Measurements from ENCODE around the gene DDR1. TPM values are rescaled to one million over a fixed set of nuclear protein-coding genes. Genes with fewer than 3 reads are reported as not detected.
"Not testable (repeated sequence)": the region's sequence is repeated elsewhere in the genome, so short reads cannot be mapped to it uniquely, and the experiment has no call there.

DDR1 gene
- total RNA-seq, 1 experiment from 2014 or later, result 80.9 TPM

DNA sequence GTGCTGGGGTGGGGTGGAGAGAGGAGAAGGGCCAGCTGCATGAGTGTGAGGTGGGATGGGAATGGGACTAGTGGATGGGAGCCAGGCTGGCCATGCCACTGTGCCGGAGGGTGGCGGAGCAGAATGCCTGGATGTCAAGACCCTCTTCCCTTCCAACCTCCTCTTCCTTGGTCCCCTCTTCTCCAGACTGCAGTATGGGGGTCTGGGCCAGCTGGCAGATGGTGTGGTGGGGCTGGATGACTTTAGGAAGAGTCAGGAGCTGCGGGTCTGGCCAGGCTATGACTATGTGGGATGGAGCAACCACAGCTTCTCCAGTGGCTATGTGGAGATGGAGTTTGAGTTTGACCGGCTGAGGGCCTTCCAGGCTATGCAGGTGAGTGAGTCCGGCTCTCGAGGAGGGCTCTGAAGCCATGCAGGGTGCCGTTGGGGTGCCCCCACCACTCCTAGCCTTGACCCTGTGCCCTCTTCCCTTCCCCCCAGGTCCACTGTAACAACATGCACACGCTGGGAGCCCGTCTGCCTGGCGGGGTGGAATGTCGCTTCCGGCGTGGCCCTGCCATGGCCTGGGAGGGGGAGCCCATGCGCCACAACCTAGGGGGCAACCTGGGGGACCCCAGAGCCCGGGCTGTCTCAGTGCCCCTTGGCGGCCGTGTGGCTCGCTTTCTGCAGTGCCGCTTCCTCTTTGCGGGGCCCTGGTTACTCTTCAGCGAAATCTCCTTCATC is 7.7 kb downstream of the DDR1 start:
- no peak overlapping the region for H3K4me3 ChIP-seq
- no peaks in the 10 kb centered on the region for H3K9me3 ChIP-seq (replicated peaks)
- no peak for DNase-seq
- peaks cover 16% of the 10 kb centered on the region for H3K4me1 ChIP-seq
- H3K36me3 ChIP-seq, result peaks cover 56% of the 10 kb centered on the region
- no peak overlapping the region for H3K27ac ChIP-seq
- H3K27me3 ChIP-seq, result no peaks in the 10 kb centered on the region

DNA sequence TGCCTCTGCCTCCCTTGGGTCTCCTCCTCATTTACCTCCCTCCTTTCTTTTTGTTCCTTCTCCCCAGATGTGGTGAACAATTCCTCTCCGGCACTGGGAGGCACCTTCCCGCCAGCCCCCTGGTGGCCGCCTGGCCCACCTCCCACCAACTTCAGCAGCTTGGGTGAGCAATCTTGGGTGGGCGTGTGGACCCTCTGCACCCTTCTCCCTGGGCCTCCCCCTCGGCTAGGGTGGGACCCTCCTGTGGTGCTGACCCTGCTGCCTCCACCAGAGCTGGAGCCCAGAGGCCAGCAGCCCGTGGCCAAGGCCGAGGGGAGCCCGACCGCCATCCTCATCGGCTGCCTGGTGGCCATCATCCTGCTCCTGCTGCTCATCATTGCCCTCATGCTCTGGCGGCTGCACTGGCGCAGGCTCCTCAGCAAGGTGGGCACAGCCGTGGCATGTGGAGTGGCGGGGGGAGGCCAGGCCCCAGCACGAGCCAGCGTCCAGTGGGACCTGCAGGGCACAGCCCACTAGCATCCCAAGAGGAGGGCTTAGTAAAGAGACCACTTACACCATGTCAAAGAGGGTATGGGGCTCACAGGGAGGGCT is 8.8 kb downstream of the DDR1 start:
- Histone ChIP-seq H3K4me3 (no peak overlapping the region), H3K4me1 (peaks cover 15% of the 10 kb centered on the region), H3K27ac (no peak overlapping the region), H3K27me3 (no peaks in the 10 kb centered on the region), H3K9me3 (replicated peaks) (no peaks in the 10 kb centered on the region), H3K36me3 (peaks cover 65% of the 10 kb centered on the region)
- DNase-seq, result no peak

DNA sequence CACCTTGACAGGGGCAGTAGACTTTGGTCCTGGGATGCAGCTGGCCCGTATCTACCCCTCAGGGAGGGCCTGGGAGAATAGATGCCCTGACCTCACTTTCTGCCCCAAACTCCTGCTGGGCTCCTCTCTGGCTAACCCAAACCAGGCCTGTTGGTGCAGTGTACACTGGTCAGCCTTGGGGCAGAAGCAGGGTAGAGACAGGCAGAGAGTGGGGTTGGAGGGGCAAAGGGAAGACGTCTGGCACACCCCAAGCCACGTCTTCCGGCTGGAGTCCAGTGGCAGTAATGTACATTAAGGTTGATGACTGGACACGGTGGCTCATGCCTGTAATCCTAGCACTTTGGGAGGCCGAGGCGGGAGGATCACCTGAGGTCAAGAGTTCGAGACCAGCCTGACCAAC is 9.3 kb downstream of the DDR1 start:
- Histone ChIP-seq H3K4me1 (peaks cover 15% of the 10 kb centered on the region), H3K9me3 (replicated peaks) (no peaks in the 10 kb centered on the region), H3K27me3 (no peaks in the 10 kb centered on the region), H3K4me3 (no peak overlapping the region), H3K27ac (no peak overlapping the region), H3K36me3 (peaks cover 68% of the 10 kb centered on the region)
- DNase-seq, result no peak

DNA sequence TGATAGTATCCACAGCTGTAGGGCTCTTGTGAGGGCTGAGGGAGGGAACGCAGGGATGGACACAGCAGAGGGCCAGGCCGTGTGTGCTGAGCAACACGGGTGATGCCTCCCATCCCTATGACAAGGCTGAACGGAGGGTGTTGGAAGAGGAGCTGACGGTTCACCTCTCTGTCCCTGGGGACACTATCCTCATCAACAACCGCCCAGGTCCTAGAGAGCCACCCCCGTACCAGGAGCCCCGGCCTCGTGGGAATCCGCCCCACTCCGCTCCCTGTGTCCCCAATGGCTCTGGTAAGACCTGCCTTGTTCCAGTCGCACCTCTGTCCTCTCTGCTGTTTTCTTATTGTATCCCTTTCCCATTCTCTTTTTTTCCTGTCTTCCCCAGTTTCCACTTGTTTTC is 10.1 kb downstream of the DDR1 start:
- H3K9me3 ChIP-seq (replicated peaks), result no peaks in the 10 kb centered on the region
- no peaks in the 10 kb centered on the region for H3K27me3 ChIP-seq
- H3K27ac ChIP-seq, result no peak overlapping the region
- peaks cover 15% of the 10 kb centered on the region for H3K4me1 ChIP-seq
- peaks cover 71% of the 10 kb centered on the region for H3K36me3 ChIP-seq
- H3K4me3 ChIP-seq, result no peak overlapping the region
- DNase-seq, result no peak

DNA sequence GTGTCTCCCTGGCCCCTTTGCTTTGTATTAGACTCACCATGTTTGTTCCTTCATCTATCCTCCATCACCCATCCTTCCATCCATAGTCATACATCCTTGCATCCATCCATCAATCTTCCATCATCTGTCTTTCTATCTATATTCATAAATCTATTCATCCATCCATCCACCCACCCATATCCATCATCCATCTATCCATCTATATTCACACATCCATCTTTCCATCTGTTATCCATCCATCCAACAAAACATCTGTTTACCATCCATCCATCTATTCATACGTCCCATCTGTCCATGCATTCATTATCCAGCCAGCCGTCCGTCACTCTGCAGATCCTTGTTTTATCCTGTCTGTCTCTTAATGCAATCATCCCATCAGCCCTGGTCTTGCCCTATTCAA is 10.6 kb downstream of the DDR1 start:
- peaks cover 75% of the 10 kb centered on the region for H3K36me3 ChIP-seq
- no peak overlapping the region for H3K4me3 ChIP-seq
- H3K4me1 ChIP-seq, result peaks cover 11% of the 10 kb centered on the region
- no peak for DNase-seq
- H3K27ac ChIP-seq, result no peak overlapping the region
- no peaks in the 10 kb centered on the region for H3K9me3 ChIP-seq (replicated peaks)
- no peaks in the 10 kb centered on the region for H3K27me3 ChIP-seq

DNA sequence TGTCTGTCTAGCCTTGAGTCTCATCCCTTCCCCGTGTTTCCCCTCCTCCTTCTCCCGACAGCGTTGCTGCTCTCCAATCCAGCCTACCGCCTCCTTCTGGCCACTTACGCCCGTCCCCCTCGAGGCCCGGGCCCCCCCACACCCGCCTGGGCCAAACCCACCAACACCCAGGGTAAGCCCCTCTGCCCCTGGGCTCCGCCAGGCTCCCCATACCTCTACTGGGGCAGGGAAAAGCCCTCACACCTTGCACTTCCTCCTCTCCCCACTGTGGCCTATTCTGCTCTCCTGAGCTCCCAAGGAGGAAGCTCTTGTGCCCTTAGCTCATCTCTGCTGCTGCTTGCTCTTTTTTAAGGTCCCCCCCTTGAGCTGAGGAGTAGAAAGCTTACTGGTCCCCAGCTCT is 11.0 kb downstream of the DDR1 start:
- Histone ChIP-seq H3K4me3 (no peak overlapping the region), H3K4me1 (peaks cover 7% of the 10 kb centered on the region), H3K9me3 (replicated peaks) (no peaks in the 10 kb centered on the region), H3K27ac (no peak overlapping the region), H3K36me3 (peaks cover 76% of the 10 kb centered on the region), H3K27me3 (no peaks in the 10 kb centered on the region)
- no peak for DNase-seq

DNA sequence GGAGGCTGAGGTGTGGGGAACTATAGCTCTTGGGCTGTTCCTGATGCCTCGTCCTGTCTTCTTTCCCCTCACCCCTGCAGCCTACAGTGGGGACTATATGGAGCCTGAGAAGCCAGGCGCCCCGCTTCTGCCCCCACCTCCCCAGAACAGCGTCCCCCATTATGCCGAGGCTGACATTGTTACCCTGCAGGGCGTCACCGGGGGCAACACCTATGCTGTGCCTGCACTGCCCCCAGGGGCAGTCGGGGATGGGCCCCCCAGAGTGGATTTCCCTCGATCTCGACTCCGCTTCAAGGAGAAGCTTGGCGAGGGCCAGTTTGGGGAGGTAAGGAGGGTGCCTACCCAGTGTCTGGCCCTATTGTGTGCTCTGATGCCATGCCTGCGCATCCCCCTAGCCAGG is 12.2 kb downstream of the DDR1 start:
- H3K4me1 ChIP-seq, result no peaks in the 10 kb centered on the region
- no peak for DNase-seq

DNA sequence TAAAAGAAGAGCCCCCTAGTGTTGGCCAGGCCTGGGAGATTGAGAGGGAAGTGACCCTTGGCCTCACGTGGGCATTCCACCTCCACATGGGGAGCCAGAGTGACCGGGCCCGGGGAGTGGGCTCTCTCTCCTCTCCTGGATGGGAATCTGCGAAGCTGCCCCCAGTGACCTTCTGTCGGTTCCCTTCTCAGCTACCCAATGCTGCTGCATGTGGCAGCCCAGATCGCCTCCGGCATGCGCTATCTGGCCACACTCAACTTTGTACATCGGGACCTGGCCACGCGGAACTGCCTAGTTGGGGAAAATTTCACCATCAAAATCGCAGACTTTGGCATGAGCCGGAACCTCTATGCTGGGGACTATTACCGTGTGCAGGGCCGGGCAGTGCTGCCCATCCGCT is 13.6 kb downstream of the DDR1 start:
- Histone ChIP-seq H3K9me3 (replicated peaks) (no peaks in the 10 kb centered on the region), H3K27me3 (no peaks in the 10 kb centered on the region), H3K4me3 (no peak overlapping the region), H3K27ac (no peak overlapping the region), H3K36me3 (peaks cover 53% of the 10 kb centered on the region), H3K4me1 (no peaks in the 10 kb centered on the region)
- no peak for DNase-seq

More for the DNA sequence above, 12.2 kb downstream of the DDR1 start:
- Histone ChIP-seq H3K36me3 (peaks cover 65% of the 10 kb centered on the region), H3K9me3 (replicated peaks) (no peaks in the 10 kb centered on the region), H3K27ac (no peak overlapping the region), H3K27me3 (no peaks in the 10 kb centered on the region), H3K4me3 (no peak overlapping the region)

DNA sequence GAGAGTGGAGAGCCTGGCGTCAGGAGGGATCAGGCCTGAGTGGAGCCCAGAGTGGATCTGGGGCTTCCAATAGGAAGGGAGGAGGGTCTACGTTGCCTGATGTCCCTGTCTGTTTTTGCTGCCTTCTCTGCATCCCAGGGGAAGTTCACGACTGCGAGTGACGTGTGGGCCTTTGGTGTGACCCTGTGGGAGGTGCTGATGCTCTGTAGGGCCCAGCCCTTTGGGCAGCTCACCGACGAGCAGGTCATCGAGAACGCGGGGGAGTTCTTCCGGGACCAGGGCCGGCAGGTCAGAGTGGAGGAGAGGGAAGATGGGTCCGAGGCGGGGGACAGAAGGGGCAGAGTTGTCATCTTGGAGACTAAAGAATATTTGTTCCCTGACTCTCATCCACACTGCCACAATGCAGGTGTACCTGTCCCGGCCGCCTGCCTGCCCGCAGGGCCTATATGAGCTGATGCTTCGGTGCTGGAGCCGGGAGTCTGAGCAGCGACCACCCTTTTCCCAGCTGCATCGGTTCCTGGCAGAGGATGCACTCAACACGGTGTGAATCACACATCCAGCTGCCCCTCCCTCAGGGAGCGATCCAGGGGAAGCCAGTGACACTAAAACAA is 14.5 kb downstream of the DDR1 start:
- Histone ChIP-seq H3K4me3 (no peak overlapping the region), H3K9me3 (replicated peaks) (no peaks in the 10 kb centered on the region), H3K27ac (no peak overlapping the region), H3K4me1 (no peaks in the 10 kb centered on the region), H3K36me3 (peaks cover 48% of the 10 kb centered on the region), H3K27me3 (no peaks in the 10 kb centered on the region)
- DNase-seq, result no peak

DNA sequence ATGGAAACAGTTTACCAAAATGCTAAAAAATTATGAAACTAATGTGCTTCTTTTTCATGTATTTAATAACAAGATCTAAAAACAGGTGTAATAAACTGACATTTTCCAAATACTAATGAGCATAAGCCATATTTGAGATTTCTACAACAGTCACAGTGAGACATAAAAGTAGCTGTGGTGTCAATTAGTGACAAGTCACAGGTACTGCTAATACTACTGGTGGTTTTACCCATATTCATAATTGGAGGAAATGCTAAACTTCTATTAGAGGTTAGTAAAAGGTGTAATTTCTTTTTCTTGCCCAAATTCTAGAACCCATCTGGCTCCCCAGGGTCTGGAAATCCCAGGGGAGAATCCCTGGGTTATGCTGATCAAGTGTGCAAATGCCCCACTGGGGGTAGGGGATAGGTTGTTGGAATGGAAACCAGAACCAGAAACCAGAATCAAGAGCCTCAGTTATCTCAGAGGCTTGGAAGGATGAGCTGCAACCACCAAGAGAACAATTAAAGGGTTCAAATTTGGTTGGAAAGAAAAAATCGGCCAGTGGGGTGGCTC is 16.6 kb downstream of the DDR1 start:
- Histone ChIP-seq H3K4me1 (no peaks in the 10 kb centered on the region), H3K36me3 (peaks cover 34% of the 10 kb centered on the region), H3K27me3 (no peaks in the 10 kb centered on the region), H3K4me3 (no peak overlapping the region), H3K27ac (no peak overlapping the region), H3K9me3 (replicated peaks) (no peaks in the 10 kb centered on the region)
- DNase-seq, result no peak

DNA sequence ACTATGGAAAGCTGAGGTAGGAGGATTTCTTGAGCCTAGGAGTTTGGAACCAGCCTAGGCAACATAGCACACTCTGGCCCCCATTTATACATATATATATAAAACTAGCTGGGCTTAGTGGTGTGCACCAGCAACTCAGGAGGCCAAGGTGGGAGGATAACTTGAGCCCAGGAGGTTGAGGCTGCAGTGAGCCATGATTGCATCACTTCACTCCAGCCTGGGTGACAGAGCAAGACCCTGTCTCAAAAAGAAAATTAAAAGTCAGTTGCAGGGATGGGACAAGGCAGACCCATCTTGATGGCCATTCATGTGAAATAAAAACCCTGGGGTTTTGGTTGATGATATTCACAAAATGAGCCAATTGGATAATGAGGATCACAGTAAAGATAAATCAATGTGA is 17.1 kb downstream of the DDR1 start:
- H3K36me3 ChIP-seq, result peaks cover 30% of the 10 kb centered on the region
- no peak overlapping the region for H3K4me3 ChIP-seq

DNA sequence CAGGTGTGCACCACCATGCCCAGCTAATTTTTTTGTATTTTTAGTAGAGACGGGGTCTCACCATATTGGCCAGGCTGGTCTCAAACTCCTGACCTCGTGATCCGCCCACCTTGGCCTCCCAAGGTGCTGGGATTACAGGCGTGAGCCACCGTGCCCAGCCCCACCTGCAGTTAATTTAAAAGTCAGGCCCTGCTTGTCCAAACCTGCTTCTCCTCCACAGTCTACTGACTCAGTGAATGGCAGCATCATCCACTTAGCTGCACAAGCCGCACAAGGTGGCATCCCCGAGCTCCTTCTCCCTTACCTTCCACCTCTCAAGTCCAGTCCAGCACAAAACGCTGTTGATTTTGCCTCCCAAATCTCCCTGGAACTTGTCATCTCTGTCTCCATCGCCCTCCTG is 17.9 kb downstream of the DDR1 start:
- H3K27me3 ChIP-seq; H3K27ac ChIP-seq; H3K9me3 ChIP-seq (replicated peaks); H3K4me1 ChIP-seq; DNase-seq; H3K4me3 ChIP-seq: not testable (repeated sequence)
- H3K36me3 ChIP-seq, result peaks cover 25% of the 10 kb centered on the region

More for the DNA sequence above, 17.1 kb downstream of the DDR1 start:
- Histone ChIP-seq H3K27me3 (no peaks in the 10 kb centered on the region), H3K27ac (no peak overlapping the region), H3K4me1 (no peaks in the 10 kb centered on the region), H3K9me3 (replicated peaks) (no peaks in the 10 kb centered on the region)
- DNase-seq, result no peak

DNA sequence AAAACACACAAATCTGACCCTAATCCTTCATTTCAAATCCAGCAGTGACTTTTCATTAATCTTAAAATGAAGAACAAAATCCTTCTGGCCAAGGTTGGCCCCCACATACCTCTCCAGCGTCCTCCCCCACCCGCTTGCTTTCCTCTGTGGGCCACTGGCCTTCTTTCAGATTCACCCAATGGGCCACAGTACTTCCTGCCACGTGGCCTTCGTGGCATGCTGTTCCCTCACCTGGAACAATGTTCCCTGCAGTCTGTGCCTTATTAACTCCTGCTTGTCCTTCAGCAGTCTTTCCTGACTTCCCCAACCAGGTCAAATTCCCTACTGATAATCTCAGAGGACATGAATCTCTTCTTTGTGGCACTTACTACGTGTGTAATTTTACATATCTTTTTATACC is 18.4 kb downstream of the DDR1 start:
- Histone ChIP-seq H3K27me3 (no peaks in the 10 kb centered on the region), H3K27ac (no peak overlapping the region), H3K4me3 (no peak overlapping the region), H3K4me1 (no peaks in the 10 kb centered on the region), H3K36me3 (peaks cover 20% of the 10 kb centered on the region), H3K9me3 (replicated peaks) (no peaks in the 10 kb centered on the region)
- no peak for DNase-seq

DNA sequence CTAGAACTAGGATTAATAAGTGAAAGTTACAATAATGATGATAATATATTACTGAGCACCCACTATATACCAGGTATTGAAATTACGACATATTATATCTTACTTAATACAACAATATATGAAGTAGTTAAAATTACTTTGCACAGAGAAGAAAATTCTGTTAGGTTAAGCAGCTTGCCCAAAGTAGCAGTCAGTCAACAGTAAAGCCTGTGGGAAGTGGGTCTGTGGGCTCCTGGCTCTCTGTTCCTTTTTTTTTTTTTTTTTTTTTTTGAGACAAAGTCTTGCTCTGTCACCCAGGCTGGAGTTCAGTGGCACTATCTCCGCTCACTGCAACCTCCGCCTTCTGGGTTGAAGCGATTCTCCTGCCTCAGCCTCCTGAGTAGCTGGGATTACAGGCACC is 18.9 kb downstream of the DDR1 start:
- H3K4me1 ChIP-seq, result no peaks in the 10 kb centered on the region
- H3K27me3 ChIP-seq, result no peaks in the 10 kb centered on the region
- peaks cover 15% of the 10 kb centered on the region for H3K36me3 ChIP-seq
- H3K27ac ChIP-seq, result no peak overlapping the region
- no peaks in the 10 kb centered on the region for H3K9me3 ChIP-seq (replicated peaks)
- no peak for DNase-seq
- no peak overlapping the region for H3K4me3 ChIP-seq

DNA sequence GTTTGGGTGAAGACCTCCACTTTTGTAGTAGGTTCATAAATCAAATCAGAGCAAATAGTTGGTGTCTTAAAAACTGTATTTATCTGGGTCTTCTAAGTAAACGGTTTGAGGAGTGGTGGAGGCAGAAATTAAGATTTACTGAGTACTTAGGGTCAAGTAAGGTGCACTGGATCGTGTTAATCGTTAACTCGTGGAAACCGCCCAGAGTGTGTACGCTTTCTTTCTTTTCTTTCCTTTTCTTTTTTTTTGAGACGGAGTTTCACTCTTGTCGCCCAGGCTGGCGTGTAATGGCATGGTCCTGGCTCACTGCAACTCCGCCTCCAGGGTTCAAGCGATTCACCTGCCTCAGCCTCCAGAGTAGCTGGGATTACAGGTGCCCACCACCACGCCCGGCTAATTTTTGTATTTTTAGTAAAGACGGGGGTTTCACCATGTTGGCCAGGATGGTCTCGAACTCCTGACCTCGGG is 23.0 kb downstream of the DDR1 start:
- not testable (repeated sequence) for H3K9me3 ChIP-seq (replicated peaks); H3K27ac ChIP-seq; DNase-seq; H3K36me3 ChIP-seq; H3K27me3 ChIP-seq; H3K4me1 ChIP-seq
- peak overlapping the region; percentile 81 for H3K4me3 ChIP-seq

Data from SJCRH30 (cell line).